ENCODE measurements around the gene ADISSP.

DNA sequence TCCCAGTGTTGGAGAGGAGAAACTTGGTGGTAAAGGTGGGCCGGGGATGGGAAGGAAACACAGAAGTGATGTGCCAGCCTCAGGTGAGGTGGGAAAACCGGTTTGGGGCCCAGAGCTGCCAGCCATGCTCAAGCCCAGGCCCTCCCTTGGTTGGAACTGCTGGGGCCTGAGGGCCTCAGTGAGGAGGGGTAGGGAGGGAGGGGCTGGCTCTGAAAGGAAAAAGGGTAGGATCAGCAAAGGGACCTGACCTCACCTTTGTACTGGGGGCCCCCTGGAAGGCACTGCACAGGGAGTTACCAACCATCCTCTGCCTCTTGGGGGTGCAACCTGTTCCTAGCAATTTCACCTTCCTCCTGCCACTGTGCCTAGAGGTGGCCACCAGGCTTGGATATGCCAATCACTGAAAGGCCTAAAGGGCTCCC lies 15.5 kb upstream of the ADISSP start:
- TF ChIP-seq, protein P1, sequence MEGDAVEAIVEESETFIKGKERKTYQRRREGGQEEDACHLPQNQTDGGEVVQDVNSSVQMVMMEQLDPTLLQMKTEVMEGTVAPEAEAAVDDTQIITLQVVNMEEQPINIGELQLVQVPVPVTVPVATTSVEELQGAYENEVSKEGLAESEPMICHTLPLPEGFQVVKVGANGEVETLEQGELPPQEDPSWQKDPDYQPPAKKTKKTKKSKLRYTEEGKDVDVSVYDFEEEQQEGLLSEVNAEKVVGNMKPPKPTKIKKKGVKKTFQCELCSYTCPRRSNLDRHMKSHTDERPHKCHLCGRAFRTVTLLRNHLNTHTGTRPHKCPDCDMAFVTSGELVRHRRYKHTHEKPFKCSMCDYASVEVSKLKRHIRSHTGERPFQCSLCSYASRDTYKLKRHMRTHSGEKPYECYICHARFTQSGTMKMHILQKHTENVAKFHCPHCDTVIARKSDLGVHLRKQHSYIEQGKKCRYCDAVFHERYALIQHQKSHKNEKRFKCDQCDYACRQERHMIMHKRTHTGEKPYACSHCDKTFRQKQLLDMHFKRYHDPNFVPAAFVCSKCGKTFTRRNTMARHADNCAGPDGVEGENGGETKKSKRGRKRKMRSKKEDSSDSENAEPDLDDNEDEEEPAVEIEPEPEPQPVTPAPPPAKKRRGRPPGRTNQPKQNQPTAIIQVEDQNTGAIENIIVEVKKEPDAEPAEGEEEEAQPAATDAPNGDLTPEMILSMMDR (conservative IDR thresholded peaks at IDR 0.05; ENCODE audit: low read depth, low read length): no peak
- TF ChIP-seq EZH2phosphoT487 (IDR thresholded peaks at IDR 0.05; ENCODE audit: borderline replicate concordance, low read length): no peak
- TF ChIP-seq EZH2 (IDR thresholded peaks at IDR 0.05; ENCODE audit: low read length, unreplicated experiment): no peak
